ENCODE data around the gene GVQW3.

GVQW3 gene

DNA sequence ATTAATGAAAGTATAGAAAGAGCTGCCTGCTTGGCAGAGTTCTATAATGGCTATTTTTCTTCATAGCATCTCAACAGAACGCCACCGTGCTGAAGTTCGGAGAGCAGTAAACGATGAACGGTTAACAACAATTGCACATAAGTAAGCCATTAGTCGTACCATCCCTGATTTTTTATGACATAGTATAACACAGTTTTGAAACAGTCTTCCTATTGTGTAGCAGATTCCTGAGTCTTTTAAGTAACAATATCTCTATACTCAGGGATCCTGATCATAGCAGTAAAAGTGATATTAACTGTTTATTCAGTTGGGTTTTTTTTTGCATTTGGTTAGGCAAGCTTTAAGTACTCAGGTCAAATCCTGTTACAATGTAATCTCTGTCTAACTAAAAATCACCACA, 72.1 kb downstream of the GVQW3 start:
- FAIRE-seq: peak; percentile 21

GRCh38 chr11:76455331-76455730, 74.2 kb downstream of the GVQW3 start:
- peak; percentile 96 for FAIRE-seq

GRCh38 chr11:76455931-76456330, 74.8 kb downstream of the GVQW3 start:
- no peak for FAIRE-seq

DNA sequence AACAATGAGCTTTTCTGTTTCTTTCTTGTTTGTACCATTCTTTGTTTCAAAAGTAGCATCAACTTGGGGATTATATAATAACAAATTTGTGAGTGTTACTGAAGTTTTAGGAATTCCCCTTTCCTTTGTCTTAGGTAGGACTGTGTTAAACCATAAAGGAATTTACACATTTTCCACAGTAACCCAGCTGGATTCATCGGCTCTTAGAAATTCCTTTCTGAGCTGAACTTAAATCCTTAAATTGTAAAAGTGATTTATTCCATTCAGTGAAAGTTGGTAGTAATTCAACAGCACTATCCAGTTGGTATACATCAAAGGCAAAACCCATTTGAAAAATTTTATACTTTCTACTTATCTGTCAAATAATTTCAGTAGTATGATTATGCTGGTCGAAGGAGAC, 75.4 kb downstream of the GVQW3 start:
- peak; percentile 97 for FAIRE-seq
